Measurements from ENCODE around the gene GALNT17.

DNA sequence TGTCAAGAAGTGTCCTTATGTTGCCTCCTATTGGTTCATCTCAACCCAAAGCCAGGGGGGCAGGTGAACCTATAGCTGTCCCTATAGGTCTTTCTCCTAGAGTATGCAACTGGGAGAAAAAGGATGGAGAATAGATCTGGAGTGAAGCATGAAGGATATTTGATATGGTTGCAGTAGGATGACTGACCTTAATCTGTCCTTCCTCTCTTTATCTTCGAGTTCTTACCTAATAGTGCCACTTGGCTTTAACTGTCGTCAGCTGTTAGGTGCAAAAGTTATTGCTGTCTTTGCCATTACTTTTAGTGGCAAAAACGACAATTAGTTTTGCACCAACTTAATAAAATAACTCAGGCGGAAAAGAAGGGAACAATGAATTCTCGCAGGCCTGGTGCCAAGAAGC, 196.0 kb downstream of the GALNT17 start:
- TF ChIP-seq POLR2A (IDR thresholded peaks at IDR 0.05; ENCODE audit: low read length) (no peak), GATA1 (IDR thresholded peaks at IDR 0.05; ENCODE audit: low read depth, low read length) (no peak)

Data from erythroblast (primary cell).